Colon (tissue), 2 donors: Measurements from ENCODE around the gene HSPA8.
"Not testable (repeated sequence)": the region's sequence is repeated elsewhere in the genome, so short reads cannot be mapped to it uniquely, and the experiment has no call there.

ENCODE experiments used
- FAIRE-seq: peaks from 2 replicates; lab custom pipeline; 2012; peaks lifted over from hg19 to GRCh38; lab: Jason Lieb, UNC
- donor health status: control.
- donor health status: control.

HSPA8 gene

DNA sequence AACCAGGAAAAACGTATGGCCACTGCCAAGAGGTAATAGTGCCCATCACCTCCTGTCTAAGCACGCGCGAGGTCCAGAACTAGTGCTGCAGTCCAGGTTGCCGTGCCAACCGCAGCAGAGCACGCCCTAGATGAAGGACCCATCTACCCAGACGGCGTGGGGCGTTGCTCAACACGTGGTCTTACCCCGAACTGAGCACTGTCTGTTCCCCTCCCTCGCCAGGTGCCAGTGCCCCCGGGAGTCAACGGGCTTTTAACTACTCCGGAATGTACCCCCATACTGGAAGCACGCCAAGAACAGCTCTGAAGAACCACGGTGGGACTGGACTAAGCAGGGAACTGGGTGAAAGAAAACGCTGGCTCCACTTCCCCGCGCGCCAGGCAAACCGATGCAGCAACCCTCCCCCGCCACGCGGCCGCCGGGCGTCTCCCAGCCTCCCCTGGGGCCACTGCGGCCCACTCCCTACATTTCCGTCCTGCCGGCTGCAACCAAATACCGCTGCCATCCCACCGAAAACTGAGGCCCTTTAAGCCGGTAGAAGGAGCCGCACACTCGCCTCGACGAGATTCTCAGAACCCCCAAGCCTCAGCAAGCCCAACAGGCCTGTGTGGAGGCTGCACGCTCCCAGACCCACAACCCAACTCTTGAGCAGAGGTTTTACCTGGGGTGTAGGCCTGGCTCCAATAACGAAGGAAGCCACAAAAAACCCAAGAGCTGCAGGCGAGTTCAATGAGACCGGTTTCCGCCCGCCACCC, at the start of gene HSPA8:
Gene HSPA8, minus strand, starts transcription at position 734 of the 755 bp plus-strand sequence. CDS start 812 bp downstream, outside the sequence.
- no peak for FAIRE-seq

DNA sequence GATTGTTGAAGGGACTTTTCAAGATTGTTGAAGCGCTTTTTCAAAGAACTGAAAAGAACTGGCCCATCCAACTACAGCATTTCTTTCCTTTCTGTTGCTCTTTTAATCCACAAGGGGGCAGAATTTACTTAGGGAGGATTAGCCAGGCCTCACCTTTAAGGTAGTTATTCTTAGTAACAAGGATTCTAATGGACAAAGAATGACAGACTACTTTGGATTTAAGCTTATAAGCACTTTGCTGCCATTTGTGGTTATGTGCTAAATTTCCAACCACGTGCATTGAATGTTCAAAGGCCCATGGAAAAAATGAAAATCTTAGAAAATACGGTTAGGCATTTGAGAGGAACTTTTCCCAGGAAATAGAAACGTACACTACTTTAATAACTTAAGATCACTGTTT, 49.5 kb upstream of the HSPA8 start:
- no peak for FAIRE-seq

DNA sequence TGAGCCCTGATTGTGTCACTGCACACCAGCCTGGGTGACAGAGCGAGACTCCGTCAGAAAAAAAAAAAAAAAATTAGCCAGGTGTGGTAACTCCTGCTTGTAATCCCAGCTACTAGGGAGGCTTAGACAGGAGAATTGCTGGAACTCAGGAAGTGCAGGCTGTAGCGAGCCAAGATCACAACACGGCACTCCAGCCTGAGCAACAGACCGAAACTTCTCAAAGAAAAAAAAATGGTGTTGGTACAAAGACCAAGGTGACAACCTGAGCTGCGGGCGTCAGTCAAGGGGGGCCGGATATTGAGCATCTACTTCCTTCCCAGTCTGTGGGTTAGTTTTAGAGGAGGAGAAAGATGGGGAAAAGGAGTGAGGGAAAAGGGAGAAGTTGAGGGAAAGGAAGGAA, 48.5 kb upstream of the HSPA8 start:
- no peak for FAIRE-seq

DNA sequence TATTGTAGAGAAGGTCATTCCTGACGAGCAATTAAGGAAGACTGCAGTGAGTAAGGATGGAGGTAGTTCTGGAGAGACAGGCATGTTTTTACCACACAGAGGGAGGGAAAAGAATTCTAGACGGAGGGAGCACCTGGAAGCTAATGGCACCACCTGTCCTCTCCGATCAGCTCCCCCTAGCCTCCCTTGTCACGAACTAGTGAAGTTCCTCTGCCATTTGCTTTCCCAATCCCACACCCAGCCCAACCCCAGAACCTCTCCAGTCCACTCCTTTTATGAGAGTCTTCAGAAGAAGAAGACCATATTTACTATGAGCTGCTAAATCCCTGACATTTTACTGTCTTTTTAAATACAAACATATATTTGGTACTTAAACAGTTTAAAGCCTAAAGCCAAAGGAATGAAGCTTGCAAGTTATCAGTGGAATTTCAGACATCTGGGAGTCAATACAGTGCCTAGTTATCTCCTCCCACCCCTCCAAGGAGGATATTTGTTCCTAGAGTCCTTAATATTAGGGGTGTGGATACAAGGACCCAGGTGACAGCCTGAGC, 46.1 kb upstream of the HSPA8 start:
- no peak for FAIRE-seq

- FAIRE-seq = no peak
These were observed 42.8 kb upstream of the HSPA8 start for GRCh38 chr11:123104697-123105096.

GRCh38 chr11:123103326-123103980, 41.5 kb upstream of the HSPA8 start:
- FAIRE-seq = no peak

DNA sequence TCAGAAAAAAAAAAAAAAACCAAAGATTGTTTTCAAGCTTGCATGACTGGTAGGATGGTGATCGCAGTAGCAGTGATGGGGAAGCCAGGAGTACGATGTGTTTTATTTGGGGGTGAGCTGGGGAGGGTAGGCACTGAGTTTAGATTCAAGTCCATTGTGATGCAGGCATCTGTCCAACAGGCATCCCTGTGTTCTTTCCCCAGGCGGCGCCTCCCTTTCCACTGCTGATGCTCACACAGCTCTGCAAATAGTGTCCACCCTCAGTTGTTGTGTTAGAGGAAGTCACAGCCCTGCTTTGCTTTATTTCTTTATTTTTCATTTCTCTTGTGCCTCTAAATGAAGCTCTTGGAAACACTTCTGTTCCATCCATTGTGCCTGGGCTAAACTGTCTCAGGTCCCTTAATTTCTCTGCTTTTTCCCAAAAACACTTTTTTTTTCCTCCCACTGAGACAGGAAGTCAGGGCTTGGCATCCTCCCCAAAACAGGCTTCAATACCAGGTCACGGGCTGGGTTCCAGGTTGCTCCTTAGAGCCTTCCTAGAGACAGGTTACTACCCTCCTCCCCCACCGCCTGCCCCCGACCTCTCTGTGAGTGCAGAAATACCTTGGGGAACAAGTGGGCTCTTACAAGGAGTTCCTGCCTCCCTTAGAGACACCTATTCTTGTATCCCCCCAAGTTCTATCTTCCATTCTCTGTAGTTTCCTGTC, 38.6 kb upstream of the HSPA8 start:
- no peak for FAIRE-seq

DNA sequence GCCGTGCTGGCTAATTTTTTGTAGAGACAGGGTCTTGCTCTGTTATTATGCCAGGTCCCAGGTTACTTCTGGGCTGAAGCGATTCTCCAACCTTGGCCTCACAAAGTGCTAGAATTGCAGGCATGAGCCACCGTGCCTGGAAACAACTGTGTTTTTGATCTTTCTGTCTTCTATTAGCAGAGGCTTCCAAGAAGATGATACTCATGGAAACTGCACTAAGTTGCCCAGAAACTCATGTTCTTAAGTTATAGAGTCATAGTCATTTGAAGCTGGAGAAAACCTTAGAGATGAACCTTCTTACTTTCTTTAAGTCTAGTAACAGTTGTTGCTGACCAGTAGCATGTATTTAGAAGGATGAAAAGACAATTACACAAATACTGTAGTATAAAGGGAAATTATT, 37.1 kb upstream of the HSPA8 start:
- no peak for FAIRE-seq

DNA sequence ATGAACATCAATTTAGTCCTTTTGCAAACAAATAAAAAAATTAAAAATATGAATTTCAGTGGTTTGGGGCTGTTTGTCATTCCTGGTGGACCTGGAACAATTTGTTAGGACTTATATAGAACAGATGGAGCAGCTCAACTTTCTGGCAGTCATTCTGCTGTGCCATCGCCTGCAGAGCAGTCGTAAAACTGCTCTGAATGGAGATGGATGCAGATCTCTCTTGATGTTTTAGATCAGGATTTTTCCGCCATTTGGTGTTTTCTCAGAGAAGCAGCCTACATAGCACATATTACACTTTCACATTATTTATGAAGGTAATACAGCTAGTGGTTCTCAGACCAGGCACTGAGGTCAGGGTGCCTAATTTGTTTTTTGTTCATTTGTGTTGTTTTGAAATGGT, 31.8 kb upstream of the HSPA8 start:
- FAIRE-seq = no peak

- FAIRE-seq = no peak
These were observed 29.6 kb upstream of the HSPA8 start for GRCh38 chr11:123091506-123091905.

DNA sequence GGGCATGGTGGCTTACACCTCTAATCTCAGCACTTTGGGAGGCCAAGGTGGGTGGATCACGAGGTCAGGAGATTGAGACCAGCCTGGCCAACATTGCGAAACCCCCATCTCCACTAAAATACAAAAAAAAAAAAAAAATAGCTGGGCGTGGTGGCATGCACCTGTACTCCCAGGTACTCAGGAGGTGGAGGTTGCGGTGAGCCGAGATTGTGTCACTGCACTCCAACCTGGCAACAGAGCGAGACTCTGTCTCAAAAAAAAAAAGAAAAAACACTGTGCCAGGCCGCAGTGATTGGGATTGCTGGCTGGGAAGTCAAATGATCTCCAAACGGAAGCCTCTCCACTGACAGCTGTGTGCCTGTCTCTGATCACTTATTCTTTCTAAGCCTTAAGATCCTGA, 28.2 kb upstream of the HSPA8 start:
- FAIRE-seq = not testable (repeated sequence)

DNA sequence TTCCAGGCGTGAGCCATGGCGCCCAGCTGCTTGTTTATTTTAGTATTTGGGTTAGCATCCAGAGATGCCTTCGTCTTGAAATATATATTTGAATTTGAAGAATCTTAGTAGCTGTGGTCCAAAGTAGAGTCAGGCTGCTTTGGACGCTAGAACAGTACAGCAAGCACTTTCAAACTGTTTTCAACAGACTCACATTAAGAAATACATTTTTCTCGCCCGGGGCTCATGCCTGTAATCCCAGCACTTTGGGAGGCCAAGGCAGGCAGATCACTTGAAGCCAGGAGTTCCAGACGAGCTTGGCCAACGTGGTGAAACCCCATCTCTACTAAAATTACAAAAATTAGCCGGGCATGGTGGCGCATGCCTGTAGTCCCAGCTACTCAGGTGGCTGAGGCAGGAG, 27.0 kb upstream of the HSPA8 start:
- FAIRE-seq = not testable (repeated sequence)

GRCh38 chr11:123087657-123088056, 25.7 kb upstream of the HSPA8 start:
- FAIRE-seq = not testable (repeated sequence)

GRCh38 chr11:123086305-123086704, 24.4 kb upstream of the HSPA8 start:
- no peak for FAIRE-seq

GRCh38 chr11:123085497-123085896, 23.6 kb upstream of the HSPA8 start:
- no peak for FAIRE-seq

DNA sequence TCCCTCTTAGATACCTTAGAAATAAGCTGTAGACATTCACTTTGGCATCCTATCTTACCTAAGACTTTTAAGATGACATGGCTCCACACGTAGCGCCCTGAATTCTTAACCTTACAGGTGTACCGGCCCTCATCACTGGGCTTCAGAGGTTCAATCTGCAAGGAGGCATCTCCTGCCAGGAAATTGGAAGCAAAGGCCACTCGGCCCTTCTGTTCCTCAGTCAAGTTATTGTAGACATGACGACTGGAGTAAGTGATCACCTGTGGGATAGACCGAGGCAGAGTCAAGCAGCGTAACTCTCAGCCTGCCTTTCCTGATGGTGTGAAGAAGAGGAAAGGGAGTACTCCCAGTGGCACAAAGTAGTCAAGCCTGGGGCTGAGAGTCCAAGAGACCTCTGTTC, 22.5 kb upstream of the HSPA8 start:
- FAIRE-seq = no peak

DNA sequence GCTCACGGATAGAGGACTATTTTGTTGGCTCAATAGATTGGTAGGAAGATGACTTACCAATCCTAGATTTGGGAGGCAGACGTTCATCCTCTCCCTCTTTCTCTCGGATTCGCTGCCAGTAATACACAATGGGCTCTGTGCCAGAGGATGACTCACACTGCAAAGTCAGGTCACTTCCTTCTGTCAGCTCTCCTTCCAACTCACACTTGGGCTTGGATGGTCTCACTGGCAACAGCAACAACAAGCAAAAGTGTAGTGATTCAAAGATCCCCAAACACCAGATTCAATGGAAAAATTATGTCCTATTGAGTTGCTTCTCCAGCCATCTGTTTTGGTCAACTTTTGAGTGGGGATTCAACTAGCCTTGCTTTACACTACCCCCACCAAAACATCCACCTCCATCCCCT, 21.7 kb upstream of the HSPA8 start:
- FAIRE-seq = no peak

DNA sequence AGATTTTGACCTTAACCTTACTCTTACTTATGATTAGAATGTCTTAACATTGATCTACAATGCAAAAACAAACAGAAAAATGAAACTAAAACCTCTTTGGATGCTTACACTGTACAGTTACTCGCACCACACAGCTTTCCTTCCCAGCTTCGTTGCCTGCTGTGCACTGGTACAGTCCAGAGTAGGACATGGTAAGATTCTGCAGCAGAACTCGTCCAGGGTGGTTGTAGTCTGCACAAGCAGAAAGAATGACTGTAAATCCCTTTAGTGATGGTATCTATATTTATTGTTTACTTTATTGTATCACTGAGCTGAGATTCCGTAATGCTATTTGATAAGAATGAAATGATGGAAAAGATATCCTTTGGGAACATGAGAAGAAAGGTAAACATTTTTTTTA, 21.0 kb upstream of the HSPA8 start:
- FAIRE-seq = no peak

- no peak for FAIRE-seq
These were observed 18.1 kb upstream of the HSPA8 start for GRCh38 chr11:123080015-123080414.

DNA sequence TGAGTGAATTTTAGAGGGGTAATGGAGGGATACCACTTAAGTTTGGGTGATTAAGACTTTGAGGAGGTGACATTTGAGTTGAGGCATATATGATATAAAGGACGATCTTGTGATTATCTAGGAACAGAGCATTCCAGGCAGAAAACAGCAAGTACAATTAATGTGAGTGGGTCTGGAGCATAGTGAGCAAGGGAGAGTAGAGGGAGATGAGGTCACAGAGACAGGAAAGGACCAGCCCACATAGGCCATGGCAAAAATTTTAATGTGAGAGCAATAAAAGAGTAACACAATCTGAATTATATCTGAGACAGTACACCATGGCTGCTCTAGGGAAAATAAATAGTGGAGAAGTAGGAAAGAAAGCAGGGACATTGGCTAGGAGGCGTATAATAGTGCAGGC, 14.5 kb upstream of the HSPA8 start:
- FAIRE-seq = no peak

DNA sequence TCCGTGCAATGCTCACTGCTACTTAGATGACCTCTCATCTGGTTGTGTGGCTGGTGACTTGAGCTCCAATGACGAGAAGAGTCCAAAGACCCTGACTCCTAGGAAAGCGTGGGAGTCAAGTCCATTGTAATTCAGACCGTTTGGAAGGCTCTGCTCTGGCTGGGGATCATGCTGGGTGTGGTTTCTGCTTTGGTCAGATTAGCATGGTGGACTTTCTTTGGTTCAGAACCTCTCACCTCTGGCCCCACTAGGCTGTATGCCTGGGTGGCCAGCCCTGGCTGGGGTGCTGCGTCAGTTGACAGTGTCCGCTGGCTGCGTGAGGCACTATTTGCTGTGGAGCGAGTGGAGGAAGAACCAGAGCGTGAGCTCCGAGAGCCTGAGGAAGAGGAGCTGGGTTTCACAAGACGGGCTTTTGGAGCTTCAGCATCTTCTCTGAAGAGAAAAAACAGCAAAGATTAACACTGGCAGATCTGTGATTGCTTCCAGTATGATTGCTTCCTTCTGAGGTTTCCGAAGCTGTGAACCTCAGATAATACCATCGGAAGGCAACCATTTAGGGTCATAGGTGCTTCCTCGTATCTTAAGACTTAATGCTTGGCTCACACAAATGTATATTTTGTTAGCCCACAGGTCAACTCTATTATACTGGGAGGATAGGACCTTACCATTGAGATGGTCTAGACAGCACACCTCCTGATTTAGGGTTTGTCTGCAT, 11.6 kb upstream of the HSPA8 start:
- FAIRE-seq = no peak

- no peak for FAIRE-seq
These were observed 10.8 kb upstream of the HSPA8 start for GRCh38 chr11:123072762-123073161.
